Mucosa of stomach (tissue), 1 donor: ENCODE data around the gene EEF1AKMT2.
A peak's percentile ranks its signal among the peaks of the same experiment; 100 is the strongest.

Experiments used
- H3K27me3 ChIP-seq: one replicate; pipeline ENCODE4 v1.7.0; 2013; ENCODE audit warnings: mild to moderate bottlenecking, low read length; ENCODE audit not compliant: control insufficient read depth, insufficient read depth
- H3K36me3 ChIP-seq: one replicate; pipeline ENCODE4 v1.7.0; 2013; ENCODE audit warnings: low read length; ENCODE audit not compliant: control insufficient read depth, insufficient read depth
- H3K4me1 ChIP-seq: one replicate; pipeline ENCODE4 v1.7.0; 2013; ENCODE audit warnings: mild to moderate bottlenecking, low read length; ENCODE audit not compliant: control insufficient read depth, insufficient read depth
- H3K4me3 ChIP-seq: one replicate; pipeline ENCODE4 v1.7.0; 2013; ENCODE audit warnings: low read length
- H3K9ac ChIP-seq: one replicate; pipeline ENCODE4 v1.7.0; 2013; ENCODE audit warnings: mild to moderate bottlenecking, low read length, moderate library complexity
- H3K9me3 ChIP-seq: one replicate; pipeline ENCODE4 v1.7.0; 2013; ENCODE audit warnings: mild to moderate bottlenecking, low read length, moderate library complexity; ENCODE audit not compliant: control insufficient read depth
- donor health status: Pancreatic carcinoma.

EEF1AKMT2 gene

DNA sequence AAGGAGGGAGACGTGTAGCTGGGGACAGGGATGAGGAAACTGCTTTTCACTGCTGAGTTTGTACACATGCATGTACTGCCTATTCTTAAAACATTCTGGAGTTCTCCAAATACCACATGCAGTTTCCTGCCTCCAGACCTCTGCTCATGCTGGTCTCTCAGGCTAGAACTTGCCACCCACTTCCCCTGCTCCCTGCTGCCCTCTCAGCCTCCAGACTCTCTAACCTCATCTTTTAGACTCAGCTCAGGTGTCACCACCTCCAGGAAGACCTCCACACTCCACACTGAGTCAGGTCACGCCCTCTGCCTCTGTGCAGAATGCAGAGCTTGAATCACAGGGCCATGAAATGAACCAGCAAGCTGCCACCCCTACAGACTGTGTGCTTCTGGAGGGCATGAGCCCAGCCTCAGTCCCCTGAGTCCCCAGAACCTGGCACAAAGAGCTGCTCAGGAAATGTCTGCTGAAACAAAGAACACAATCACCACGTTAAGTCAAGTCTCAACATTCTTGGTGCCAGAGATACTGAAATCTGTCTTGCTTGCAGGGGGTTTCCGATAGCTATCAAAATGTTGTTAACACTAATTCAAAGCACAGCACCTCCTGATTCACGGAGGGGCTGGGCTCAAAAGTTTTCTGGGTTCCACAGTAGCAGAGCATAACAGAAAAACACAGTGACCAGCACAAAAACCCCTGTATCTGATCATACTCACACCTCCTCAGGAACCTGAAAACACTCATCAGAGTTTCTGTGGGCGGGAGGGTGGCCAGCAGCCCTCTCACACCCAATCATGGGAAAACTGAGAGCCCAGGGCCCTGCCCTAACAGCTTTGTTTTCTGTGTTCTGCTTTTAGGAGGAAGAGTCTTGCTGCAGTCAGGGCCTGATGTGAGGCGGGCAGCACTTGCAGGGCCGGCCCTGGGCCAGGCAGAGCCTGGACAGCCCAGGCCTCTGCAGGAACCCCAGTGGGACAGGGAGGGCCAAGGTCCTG lies 68.6 kb downstream of the EEF1AKMT2 start:
- Histone ChIP-seq H3K4me1 (peaks cover 66% of the 10 kb centered on the region), H3K4me3 (no peak overlapping the region), H3K9ac (peak overlapping the region; percentile 22), H3K27me3 (no peaks in the 10 kb centered on the region), H3K9me3 (no peaks in the 10 kb centered on the region), H3K36me3 (no peaks in the 10 kb centered on the region)

DNA sequence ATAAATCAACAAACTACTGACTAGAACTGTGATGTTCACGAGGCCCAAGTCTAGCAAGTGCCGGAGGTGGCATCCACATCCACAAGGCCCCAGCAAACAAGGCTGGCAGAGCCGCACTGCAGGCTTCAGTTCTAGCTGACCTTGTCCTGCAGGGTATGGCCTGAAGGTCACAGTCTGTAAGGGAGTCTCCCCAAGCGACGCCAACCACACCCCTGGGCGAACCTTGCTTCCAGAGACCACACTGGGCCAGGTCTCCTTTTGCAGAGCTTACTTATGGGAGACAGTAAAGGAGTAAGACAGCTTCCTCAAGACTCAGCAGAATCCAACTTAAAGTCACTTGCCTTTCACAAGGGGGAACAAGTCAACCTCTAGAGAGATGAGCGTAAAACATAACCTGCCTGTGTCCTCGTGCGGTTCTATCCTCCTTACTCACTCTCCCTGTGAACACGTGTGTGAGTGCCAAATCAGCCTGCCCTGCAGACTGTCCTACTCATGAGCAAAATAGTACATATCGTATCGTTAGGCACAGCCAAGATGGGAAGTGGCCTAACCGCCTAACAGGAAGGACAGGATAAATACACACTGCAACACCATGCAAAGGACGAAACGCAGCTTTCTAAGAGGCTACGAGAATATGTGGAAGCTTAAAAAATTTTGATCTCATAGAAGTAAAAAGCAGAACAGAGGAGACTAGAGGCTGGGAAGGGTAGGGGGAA lies 70.2 kb downstream of the EEF1AKMT2 start:
- Histone ChIP-seq H3K27me3 (no peaks in the 10 kb centered on the region), H3K9ac (no peak overlapping the region), H3K4me1 (peaks cover 63% of the 10 kb centered on the region), H3K36me3 (no peaks in the 10 kb centered on the region), H3K9me3 (no peaks in the 10 kb centered on the region), H3K4me3 (no peak overlapping the region)

DNA sequence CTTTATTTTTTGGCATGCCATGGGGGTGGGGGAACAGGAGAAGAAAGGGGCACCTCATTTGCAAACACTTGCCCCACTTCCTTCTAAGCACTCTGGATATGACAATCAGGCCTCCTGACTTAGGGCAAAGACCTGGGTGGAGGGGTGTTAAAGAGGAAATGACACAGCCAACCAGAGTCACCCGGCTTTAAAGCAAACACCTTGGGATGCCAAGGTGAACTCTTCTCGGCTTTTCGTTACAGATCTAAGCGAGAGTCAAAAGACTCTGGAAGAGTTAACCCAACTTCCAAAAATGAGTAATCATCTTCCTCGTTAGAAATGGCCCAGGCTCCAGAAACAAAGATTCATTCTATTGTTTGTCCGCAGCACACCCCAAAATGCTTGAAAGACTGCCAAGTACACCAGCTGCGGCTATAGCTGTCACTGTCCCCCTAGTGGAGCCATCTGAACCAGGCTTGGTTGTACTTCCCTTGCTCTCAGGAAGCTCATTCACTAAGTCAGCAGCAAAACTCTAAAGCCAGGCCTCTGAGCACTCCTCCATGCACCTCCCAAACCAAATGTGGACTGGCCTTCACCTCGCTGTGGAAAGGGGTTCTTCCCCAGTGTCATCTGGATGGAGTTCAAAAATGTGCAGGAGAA lies 72.4 kb downstream of the EEF1AKMT2 start:
- Histone ChIP-seq H3K36me3 (no peaks in the 10 kb centered on the region), H3K27me3 (no peaks in the 10 kb centered on the region), H3K9me3 (no peaks in the 10 kb centered on the region), H3K4me1 (peaks cover 58% of the 10 kb centered on the region), H3K4me3 (no peak overlapping the region), H3K9ac (no peak overlapping the region)

DNA sequence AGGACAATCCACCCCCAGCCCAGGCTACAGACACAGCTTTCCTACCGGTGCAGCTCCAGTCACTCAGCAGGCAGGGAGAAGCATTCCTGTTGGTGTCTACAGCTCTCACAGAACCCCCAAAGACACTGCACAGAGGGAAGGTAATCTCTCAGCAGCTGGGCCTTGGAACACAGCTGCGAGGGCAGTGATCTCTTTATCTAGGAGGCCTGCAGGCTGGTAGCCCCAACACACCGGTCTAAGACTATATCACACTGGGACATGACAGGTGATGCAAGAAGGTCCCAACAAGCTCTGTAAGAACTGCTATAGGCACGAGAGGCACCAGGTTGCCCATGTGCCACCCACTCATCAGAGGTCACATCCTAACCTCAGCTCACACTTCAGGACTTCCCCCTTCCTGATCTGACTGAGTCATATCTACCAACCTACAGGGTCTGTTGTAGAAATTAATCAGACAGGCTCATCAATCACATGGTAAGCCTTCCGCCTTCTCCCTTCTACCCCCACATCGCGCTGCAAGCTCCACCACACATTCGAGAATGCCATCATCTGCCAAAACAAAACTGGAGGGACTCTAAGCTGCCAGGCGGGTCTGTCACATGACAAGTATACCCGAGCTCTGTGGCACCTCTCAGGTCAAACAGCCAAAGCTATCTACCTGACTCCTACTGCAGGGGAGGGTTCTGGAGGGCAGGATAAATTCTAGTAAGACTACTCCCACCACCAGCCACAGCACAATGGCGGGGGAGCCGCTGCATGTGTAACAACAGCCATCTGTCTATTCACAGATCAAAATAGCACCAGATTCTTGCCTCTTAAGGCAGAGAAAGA lies 73.6 kb downstream of the EEF1AKMT2 start:
- H3K27me3 ChIP-seq = no peaks in the 10 kb centered on the region
- no peak overlapping the region for H3K9ac ChIP-seq
- H3K9me3 ChIP-seq = no peaks in the 10 kb centered on the region
- H3K4me1 ChIP-seq = peaks cover 46% of the 10 kb centered on the region
- no peak overlapping the region for H3K4me3 ChIP-seq
- no peaks in the 10 kb centered on the region for H3K36me3 ChIP-seq

DNA sequence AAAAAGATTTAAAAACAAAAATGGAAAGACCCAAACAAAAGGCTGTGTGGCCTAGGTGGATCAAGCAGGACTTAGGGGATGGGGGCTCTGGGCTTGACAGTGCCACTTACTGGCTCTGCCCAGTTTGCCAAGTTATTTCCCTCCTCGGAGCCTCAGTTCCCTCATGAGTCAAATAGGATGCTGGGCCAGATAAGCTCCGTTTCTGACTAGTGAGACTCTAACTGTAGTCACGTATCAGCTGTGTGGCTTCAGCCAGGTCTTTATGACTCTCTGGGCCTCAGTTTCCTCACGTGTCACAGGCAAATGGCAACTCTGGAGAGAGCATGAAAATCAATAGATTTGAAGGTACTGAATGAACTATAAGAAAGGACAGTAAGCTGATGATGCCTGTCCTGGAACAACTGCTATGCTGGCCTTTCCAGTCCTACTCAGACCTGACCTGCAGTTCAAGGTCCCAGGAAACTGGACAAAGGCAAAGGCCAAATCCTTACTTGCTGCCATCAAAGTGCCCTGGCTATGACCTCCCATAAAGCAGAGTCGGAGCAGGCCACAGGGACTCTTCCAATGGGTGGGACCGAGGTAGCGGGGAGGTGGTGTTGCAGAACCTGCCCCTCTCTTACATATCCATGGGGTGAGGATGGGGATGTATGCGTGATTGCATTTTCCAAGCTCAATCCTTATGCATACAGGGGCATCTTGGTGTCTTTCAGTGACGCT lies 74.5 kb downstream of the EEF1AKMT2 start:
- Histone ChIP-seq H3K4me1 (peaks cover 42% of the 10 kb centered on the region), H3K36me3 (no peaks in the 10 kb centered on the region), H3K4me3 (no peak overlapping the region), H3K9me3 (no peaks in the 10 kb centered on the region), H3K9ac (no peak overlapping the region), H3K27me3 (no peaks in the 10 kb centered on the region)

DNA sequence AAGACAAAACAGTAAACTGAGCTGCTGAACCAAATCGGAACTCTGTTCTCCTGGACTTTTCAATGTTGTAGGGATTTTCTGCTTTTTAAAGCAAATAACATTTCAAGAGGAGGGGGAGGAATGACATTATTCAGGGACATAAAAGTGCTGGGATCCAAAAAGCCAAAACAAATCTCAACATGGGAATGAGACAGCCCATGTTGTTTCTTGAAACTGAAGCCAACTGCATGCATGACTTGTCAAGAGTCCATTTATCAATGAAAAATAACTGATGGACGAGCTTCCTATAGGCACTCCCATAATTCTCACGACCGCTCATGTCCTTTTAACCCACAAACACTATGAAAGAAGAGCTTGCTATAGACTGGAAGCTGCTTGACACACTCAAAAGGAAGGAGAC lies 75.3 kb downstream of the EEF1AKMT2 start:
- H3K4me1 ChIP-seq = peaks cover 36% of the 10 kb centered on the region
- H3K9me3 ChIP-seq = no peaks in the 10 kb centered on the region
- H3K4me3 ChIP-seq = no peak overlapping the region
- no peak overlapping the region for H3K9ac ChIP-seq
- no peaks in the 10 kb centered on the region for H3K27me3 ChIP-seq
- H3K36me3 ChIP-seq = no peaks in the 10 kb centered on the region

DNA sequence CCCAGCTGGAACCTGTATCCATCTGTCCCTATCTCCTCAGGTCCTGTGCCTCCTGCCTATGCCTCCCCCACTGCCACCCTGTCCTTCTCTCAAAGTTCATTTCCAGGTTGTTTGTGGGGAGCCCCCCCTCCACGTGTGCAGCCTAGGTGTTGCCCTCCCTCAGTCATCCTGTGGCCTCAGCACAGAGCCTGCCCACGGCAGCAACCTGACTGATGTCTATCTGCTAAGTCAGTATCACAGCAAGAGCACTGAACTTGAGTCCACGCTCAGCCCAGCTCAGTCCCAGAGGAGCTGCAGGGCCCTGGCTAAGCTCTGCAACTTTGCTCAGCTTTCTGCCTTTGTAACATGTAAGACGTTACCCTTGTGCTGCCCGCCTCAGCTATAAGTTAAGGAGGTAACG lies 76.2 kb downstream of the EEF1AKMT2 start:
- no peak overlapping the region for H3K9ac ChIP-seq
- peaks cover 36% of the 10 kb centered on the region for H3K4me1 ChIP-seq

DNA sequence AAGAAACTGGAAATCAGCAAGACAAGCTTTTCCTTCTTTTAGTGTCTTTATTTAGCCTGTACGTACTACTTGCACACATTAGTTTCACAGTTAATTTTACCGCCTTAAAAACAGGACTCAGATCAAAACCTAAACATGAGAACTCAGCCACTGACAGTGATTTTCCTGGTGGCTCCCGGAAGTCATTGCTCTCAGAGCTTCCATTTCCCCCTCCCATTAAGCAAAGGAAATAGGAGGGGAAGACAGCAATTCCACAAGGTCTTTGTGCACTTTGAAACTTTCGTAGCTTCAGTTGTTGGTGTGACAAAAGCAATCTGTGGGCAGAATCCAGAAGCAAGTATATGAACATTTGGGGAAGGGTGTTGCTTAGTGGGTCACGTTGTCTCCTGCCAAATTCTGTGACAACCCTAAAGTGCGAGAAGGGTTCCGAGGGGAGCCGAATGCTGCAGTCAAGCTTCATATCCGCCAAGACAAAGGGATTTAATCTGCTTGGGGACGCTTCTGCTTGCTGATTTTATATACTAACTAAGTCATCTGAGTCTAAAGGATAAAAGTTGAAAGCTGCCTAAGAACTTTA lies 77.9 kb downstream of the EEF1AKMT2 start:
- Histone ChIP-seq H3K4me1 (peaks cover 38% of the 10 kb centered on the region), H3K9ac (no peak overlapping the region), H3K9me3 (no peaks in the 10 kb centered on the region), H3K27me3 (no peaks in the 10 kb centered on the region), H3K36me3 (no peaks in the 10 kb centered on the region), H3K4me3 (no peak overlapping the region)

More for the DNA sequence above, 76.2 kb downstream of the EEF1AKMT2 start:
- Histone ChIP-seq H3K4me3 (no peak overlapping the region), H3K9me3 (no peaks in the 10 kb centered on the region), H3K36me3 (no peaks in the 10 kb centered on the region), H3K27me3 (no peaks in the 10 kb centered on the region)

DNA sequence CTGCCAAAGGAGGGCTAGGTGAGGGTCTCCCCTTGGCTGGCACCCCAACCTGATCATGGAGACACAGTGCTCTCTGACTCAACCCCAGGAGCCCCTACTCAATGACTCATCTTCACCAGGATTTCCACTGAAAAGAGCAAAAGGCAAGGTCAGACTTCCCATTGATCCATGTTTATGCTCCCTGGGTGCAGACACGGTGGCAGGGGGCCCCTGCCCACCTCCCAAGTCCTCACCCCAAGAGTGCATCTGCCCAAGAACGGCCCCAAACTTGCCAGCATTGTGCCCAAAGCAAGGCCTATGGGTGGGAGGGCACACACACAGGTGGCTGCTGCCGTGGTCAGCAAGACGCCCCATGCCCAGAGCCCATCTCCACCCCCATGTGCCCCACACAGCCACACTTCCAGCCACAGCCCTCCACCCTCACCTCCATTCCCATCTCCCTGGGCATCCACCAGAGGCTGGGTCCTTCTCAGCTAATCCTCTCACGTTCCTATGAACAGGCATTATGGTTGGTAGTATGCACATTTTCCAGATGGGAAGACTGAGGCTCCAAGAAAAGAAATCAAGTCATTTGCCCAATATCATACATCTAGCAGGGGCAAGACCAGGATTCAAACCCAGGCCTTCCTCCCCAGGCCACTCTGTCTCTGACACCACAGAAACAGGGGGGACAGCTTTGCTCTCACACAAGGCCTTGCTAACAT lies 78.8 kb downstream of the EEF1AKMT2 start:
- no peaks in the 10 kb centered on the region for H3K9me3 ChIP-seq
- peaks cover 38% of the 10 kb centered on the region for H3K4me1 ChIP-seq
- no peak overlapping the region for H3K4me3 ChIP-seq
- no peak overlapping the region for H3K9ac ChIP-seq
- H3K36me3 ChIP-seq = no peaks in the 10 kb centered on the region
- H3K27me3 ChIP-seq = no peaks in the 10 kb centered on the region

DNA sequence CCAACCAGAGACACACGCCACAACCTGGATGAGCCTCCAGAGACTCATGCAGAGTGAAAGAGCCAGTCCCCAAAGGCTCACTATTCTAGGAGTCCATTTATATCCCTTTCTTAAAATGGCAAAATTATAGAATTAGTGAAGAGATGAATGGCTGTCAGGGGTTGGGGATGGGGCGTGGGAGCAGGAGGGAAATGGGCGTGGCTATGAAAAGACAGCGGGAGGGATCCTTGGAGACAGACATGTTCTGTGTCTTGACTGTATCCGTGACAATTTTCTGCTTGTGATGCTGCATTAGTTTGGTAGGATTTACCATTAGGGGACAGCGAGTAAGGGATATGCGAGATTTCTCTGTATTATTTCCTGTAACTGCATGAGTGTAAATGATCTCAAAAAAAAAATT lies 80.5 kb downstream of the EEF1AKMT2 start:
- Histone ChIP-seq H3K36me3 (no peaks in the 10 kb centered on the region), H3K4me1 (peaks cover 53% of the 10 kb centered on the region), H3K9me3 (no peaks in the 10 kb centered on the region), H3K9ac (no peak overlapping the region), H3K27me3 (no peaks in the 10 kb centered on the region), H3K4me3 (no peak overlapping the region)
